Astrocyte of the spinal cord (primary cell): ENCODE measurements around the gene GCLM.
"Not testable (repeated sequence)": the region's sequence is repeated elsewhere in the genome, so short reads cannot be mapped to it uniquely, and the experiment has no call there.

Source experiments
- DNase-seq: peaks from one replicate; pipeline ENCODE4 v3.0.0; 2011; ENCODE audit warnings: low read depth, low spot score
- H3K4me3 ChIP-seq: 2 replicates; pipeline ENCODE4 v1.5.1; 2011; ENCODE audit warnings: low read depth, mild to moderate bottlenecking, low read length, moderate library complexity
- CTCF ChIP-seq: IDR thresholded peaks from 2 replicates; pipeline ENCODE4 v1.5.1; 2012; ENCODE audit warnings: low read depth, mild to moderate bottlenecking, low read length, inconsistent platforms
- in situ Hi-C: cut with HindIII; loops from 2 replicates; pipeline ENCODE4 v1.10.0; 2017; ENCODE audit warnings: low sequenced_read_pairs

GCLM gene

DNA sequence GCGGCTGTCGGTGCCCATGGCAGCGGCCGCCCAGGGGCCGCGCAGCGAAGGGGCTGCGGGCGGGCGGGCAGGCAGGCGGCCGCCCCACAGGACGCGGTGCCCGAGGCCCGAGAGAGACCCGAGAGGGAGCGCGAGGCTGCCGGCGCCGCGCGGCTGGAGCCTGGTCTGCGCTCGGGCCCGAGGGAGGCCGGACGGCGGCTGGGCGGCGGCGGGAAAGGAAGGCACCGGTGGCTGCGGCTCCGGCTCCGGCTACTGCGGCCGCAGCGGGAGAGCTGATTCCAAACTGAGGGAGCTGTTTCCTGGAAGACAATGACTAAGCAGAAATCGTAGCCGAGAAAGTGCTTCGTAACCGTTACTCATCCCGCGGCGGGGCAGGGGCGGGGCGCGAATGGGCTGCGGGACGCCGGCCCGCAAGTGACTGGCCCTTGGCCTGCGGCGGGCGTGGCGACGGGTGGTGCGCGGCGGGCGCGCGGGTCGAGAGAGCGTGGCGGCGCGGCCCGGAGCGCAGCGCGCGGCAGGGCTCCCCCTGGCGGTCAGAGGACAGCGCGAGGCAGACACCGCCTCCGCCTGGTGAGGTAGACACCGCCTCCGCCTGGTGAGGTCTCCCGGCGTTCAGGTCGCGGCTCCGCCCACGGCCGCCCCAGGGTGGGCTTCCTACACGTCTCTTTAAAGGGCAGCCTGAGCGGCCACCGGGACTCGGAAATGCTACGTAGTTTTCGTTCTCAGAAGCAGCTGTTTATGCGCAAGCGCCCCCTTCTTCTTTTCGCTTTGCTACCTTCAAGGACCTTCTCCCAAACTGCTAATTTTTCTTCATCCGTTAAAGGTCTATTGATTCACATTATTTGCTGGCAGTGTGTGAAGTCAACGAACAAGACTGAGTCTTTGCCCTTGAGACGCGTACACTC lies at the start of gene GCLM:
GCLM (minus strand) TSS at position 285 of the 905 bp plus-strand sequence; CDS start at position 18, 267 bp downstream.
- in situ Hi-C loops: no loop called here
- peak; percentile 79 for TF ChIP-seq CTCF
- DNase-seq: peak; percentile 96
- H3K4me3 ChIP-seq: peak within 1 kb of the TSS; percentile 80

GRCh38 chr1:93958726-93959100 lies 49.5 kb upstream of the GCLM start:
- DNase-seq: no peak
- no peak overlapping the region for H3K4me3 ChIP-seq
- in situ Hi-C loops: no loop called here
- TF ChIP-seq CTCF: no peak

- TF ChIP-seq CTCF: no peak
- no peak overlapping the region for H3K4me3 ChIP-seq
- no peak for DNase-seq
- in situ Hi-C loops: no loop called here
Measured at GRCh38 chr1:93958032-93958725, 48.9 kb upstream of the GCLM start.

DNA sequence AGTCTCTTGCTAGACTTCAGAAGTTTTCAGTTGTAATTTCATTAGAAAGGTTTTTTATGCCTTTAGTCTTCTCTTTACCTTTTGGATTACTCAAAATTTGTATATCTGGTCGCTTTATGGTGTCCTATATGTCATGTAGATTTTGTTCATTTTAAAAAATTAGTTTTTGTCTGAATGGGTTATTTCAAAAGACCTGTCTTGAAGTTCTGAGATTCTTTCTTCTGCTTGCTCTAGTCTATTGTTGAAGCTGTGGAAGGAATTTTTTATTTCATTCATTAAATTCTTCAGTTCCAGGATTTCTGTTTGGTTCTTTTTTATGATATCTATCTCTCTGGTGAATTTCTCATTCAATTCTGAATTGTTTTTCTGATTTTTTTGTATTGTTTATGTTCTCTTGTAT lies 46.5 kb upstream of the GCLM start:
- no peak for TF ChIP-seq CTCF
- no peak for DNase-seq
- no peak overlapping the region for H3K4me3 ChIP-seq
- in situ Hi-C loops: no loop called here

GRCh38 chr1:93947002-93947686 lies 37.9 kb upstream of the GCLM start:
- H3K4me3 ChIP-seq, DNase-seq, in situ Hi-C loops: not testable (repeated sequence)

GRCh38 chr1:93938461-93939145 lies 29.4 kb upstream of the GCLM start:
- in situ Hi-C loops: no loop called here
- no peak for TF ChIP-seq CTCF
- no peak for DNase-seq
- H3K4me3 ChIP-seq: no peak overlapping the region
